Caki2 (cell line): ENCODE results near the gene IKBKE. TPM values are rescaled to one million over a fixed set of nuclear protein-coding genes. Genes with fewer than 3 reads are reported as not detected.

Source experiments
- DNase-seq: peaks from one replicate; pipeline ENCODE4 v3.0.0-alpha.2; 2015; ENCODE audit warnings: low read depth
- in situ Hi-C: cut with HindIII; loops from 2 replicates; pipeline ENCODE4 v1.10.0; 2016; ENCODE audit warnings: low sequenced_read_pairs, low pct_unique_long_range_greater_than_20kb, mixed read lengths
- total RNA-seq: library from RNA; depleted of rRNA; stranded (reverse); fragments of >200 nt; shearing (Covaris generic); gene quantifications from 2 replicates; pipeline ENCODE4 v1.2.3, GENCODE V29; 2014; ENCODE audit warnings: low replicate concordance

Gene IKBKE
- total RNA-seq, 1 experiment from 2014 or later: 21.0 TPM

DNA sequence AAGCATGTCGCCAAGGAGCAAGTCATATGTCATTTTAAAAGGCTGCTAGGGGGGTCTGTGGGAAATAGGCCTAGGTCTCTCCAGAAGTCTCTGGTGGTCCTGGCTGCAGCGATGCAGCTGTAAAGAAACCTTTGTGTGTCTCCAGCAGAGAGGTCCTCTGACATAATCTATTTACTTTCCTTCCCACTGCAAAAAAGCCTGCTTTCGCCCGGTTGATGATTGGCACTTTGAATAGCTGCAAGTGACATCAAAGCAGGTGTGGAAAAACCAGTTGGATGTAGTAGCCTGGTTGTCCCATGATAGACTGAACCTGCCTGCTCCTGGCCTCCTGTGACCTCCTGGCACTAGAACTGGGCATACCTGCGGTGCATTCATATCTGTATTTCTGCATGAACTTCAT is 50.9 kb downstream of the IKBKE start:
- in situ Hi-C loops: no loop called here
- DNase-seq: no peak

DNA sequence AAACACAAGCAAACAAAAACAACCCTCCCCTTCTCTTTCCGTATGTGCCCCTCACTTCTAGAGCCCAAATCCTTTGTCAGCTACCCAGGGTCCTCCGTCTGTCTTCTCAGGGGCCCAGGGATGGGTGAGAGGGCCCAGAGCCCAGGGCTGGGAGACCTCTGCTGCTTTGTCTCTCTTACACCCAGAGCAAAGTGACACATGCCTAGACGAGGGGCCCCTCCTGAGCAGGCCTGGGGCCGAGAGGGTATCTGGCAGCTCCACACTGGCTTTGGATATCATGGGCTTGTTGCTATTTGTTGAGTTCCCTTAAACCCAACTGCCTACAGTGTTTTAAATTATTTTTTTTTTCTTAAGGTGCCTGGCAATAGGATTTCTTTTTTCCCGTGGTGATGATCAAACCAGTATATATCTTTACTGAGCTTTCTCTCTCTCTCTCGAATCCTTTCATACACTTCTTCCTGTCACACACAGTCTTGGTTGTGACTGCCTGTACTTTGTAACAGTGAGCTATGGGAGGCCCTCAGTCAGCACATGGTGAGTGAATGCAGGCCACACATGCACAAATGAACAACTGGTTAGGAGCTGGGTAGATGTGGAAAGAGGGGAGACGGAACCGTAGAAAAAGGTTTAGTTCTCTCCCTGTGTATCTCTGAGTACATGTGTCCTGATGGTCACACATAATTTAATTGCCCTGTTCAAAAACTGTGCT is 51.6 kb downstream of the IKBKE start:
- no peak for DNase-seq
- in situ Hi-C loops: no loop called here

DNA sequence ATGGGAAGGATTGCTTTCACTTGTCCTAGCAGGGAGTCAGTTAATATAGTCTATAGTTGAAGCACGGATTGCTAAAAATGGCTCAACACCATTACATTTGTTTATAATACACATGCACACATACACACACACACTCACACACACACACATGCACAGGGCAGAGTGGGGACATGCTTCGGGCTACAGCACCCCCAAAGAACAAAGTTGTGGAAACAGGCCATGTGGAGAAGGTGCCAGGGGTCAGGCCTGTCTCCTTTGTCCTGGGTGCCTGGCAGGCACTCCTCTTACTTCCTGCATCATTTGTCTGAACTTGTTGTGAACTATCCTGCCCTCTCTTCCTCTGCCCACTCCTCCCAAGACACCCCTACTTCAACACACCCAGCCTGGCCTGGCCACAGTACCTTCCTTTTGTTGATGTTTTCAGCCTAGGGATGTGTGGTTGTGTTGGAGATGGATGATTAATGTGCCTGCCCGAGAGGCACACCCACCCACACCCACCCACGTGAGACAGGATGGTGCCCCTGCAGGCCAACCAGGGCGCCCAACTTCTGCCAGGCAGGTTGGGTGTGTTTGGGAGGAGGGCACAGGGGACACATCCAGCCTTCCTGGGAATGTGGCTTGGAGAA is 54.6 kb downstream of the IKBKE start:
- no peak for DNase-seq
- in situ Hi-C loops: no loop called here

DNA sequence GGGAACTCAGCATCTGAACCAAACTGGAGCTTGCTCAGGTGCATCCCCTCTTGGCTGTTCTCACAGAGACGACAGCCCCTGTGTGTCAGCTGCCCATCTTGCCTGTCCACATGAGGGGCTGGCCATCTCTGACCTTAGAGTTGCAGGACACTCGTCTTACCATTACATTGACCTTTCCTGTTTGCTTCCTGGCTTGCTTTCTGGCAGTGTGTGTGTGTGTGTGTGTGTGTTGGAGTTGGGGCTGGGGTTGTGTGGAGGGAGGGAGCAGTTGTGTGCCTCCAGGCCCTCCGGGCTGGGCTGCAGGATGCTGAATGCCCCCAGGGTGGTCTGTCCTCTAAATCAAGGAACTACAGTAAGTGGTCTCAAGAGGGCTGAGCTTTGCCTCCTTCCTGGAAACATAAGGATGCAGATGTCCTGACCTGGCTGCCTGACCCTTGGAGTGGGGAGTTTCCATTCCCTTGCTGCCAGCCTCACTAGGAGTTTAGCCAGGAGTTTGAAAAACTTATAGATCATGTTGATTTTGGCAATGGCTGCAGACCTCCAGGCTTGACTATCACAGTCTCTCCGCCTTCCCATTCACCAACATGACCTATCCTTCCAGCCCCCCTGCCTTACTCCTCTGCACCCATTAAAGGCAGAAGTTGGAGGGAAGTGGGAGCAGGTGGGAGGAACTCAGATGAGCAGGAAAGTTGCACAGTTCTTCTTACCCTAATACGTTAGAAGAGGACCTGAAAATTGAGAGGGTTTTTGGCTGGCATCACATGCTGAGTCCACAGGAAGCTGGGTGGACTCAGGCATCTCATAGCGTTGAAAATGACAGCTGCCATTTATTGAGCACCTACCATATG is 56.0 kb downstream of the IKBKE start:
- in situ Hi-C loops: no loop called here
- DNase-seq: no peak

DNA sequence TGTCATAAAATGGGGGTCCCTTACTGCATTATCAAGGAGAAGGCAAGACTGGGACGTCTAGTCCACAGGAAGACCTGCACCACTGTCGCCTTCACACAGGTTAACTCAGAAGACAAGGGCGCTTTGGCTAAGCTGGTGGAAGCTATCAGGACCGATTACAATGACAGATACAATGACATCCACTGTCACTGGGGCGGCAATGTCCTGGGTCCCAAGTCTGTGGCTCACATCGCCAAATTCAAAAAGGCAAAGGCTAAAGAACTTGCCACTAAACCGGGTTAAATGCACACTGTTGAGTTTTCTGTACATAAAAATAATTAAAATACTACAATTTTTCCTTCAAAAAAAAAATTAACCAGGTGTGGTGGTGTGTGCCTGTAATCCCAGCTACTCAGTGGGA is 59.1 kb downstream of the IKBKE start:
- DNase-seq: no peak
- in situ Hi-C loops: no loop called here

DNA sequence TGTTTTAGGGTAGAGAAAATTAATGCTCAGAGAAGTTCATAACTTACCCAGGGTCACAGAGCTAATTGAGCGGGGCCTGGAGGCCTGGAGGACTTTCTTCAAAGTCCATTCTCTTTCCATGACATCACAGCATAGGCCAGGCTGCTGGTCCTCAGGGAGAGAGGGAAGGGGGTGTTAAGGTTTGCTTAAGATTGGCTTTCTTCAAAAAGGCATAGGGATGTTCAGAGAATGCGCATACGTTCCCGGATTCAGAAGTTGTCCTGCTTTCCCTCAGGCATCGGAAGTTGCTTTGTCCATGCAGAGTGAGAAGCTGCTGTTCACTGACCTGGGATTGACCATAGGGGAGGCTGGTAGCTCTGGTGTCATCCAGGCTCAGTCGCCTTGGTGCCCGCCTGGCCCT is 62.1 kb downstream of the IKBKE start:
- no peak for DNase-seq
- in situ Hi-C loops: no loop called here

DNA sequence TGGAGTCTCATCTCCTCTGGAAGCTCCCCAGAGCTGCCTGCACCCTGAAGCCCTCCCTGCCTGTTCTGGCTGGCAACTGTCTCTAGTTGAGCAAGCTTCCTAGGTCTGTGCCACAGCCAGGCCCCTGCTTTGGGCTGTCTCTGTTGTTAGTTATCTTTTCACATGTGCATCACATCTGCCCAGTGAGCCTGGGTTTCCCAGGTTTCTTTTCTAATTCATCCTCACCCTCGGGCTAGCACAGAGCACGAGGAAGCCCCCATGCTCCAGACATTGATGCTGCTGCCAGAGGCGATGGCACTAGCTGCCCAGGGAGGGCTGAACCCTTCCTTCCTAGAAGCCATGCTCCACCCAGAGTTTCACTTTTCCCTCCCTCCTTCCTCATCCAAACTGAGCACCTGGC is 64.3 kb downstream of the IKBKE start:
- no peak for DNase-seq
- in situ Hi-C loops: no loop called here

DNA sequence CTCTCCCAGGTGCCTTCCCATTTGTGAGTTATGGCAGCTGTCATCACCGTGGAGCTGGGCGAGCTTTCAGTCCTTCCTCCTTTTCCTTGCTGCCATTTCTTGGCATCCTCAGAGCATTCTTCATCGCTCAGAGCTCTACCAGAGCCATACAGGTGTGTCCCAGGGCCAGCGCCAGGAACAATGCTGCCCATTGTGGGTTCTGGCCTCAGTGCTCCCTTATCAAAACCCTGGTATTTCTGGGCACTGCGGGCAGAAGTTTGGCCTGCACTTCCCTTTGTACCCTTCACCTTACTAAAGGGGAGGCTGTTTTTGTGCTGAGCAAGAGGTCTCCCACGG is 65.5 kb downstream of the IKBKE start:
- no peak for DNase-seq
- in situ Hi-C loops: no loop called here

DNA sequence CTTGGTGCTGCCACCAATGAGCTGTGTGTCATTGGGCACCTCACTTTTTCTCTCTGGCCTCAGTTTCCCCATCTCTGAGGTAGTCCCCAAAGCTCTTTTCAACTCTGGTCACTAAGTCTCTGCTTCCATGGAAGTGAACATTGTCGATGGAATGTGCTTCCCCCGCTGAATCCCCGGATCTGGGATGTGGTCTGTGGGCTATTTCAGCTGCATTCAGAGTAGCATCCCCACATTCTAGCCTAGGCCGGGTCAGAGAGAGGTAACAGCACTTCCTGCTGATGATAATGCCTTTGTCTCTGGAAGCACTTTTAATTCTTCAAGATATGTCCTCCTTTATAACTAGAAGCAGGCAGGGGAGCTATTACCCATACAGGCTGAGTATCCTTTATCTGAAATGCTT is 66.9 kb downstream of the IKBKE start:
- DNase-seq: no peak
- in situ Hi-C loops: no loop called here

DNA sequence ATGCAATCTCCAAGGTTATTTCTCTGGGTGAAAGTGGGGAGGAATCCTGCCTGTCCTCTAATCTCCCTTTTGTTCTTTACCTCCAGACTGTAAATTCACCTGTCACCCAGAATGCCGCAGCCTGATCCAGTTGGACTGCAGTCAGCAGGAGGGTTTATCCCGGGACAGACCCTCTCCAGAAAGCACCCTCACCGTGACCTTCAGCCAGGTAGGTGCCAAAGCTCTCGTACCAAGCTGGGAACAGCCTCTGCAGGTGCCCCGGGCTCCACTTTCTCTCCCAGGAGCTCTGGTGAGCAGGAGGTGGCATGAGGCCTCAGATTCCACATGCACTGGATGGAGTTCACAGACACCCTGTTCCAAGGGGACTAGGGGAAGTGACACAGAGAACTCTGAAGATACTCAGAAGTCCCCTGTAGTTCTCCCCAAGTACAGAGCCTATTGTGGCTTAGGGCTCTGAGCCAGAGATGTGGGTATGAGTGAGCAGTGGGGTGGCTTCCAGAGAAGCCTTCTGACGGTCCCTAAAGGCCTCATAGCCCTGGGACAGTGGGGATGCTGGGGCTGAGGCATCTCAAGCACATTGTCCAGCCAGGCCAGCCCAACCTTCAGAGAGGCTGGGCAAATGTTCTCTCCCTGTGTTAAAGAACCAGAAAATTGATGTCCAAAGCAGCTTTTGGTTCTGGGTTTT is 68.0 kb downstream of the IKBKE start:
- no peak for DNase-seq
- in situ Hi-C loops: no loop called here

DNA sequence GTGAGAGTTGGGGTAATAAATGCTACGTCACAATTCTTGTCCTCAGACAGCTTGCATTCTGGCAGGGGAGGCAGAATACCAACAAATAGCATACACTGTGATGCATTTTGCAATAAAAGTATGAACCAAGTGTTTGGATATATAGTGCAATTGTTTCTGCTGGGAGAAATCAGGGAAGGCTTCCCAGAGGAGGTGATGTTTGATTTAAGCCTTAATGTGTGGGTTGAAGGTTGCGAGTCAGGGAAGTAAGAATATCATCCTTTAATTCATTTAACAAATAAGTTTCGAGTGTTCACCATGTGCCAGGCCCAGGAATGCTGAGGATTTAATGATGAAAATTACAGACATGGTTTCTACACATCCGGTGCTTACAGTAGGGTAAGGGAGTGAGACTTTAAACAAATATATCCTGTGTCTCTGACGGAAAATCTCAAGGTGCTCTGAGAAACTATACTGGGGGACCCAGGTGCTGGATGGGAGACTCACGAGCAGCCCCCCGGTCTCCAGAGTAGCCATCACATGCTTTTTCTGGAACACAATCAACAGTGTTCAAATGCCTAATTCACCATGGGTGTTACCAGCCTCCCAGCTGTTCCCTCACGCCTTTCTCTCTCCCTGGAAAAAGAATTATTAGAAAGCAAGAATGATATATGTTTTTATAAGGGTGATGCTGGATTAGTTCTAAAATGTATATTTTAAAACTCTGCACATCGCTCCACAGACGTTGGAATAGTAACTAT is 68.8 kb downstream of the IKBKE start:
- in situ Hi-C loops: no loop called here
- no peak for DNase-seq

DNA sequence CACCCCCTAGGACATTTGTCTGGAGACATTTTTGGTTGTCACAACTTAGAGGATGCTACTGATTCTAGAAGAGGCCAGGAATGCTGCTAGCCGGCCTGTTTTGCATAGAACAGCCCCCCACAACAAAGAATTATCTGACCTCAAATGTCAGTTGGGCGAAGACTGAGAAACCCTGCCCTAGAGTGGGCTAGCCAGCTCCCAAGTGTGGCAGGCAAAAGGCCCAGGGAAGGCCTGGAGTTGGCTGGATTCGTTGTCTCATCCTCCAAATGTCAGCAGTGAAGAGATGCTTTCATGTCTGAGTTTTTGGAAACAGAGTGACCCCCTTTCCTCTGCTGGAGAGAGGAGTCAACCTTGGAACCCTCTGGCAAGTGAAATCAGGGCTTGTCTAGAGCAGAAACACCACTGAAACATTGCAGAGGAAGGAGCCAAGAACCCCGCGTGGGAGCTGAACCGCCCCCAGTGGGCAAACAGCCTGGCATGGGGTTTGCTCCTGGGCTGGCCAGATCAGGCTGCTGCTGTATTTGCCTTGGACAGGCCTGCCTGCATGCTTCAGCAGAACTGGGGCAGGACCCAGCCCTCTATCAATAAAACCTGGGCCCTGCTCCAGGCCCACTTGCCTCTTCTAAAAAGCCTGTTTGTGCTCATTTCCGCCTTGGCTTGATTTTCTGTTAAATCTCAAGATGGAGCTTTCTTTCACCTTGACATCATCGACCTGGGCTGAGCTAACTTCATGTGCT is 69.9 kb downstream of the IKBKE start:
- in situ Hi-C loops: no loop called here
- no peak for DNase-seq

DNA sequence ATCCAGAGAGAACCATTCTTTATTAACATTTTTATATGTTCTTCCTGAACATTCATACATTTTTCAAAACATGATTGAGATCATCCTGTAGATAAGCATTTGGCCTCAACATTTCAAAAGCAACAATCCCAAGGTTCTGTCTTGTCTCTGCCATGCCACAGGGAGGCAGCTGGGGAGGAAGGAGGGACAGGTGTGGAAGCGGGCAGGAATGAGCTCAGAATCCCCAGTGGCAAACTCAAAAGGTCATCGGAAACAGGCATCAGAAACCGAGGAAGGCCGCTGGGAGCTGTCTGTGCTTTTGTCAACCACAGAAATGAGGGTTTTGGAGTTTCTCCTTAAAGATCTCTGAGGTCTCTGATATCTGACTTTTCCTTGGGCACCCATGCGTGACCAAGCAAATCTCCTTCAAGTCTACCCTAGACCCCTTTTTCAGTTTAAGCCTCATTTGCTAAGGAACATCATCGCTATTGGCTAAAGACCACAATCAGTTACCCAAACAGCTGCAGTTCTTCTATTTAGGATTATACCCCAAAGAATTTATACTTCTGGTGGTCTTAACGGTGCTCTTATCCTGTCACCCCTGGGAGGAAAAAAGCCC is 71.1 kb downstream of the IKBKE start:
- DNase-seq: no peak
- in situ Hi-C loops: no loop called here

DNA sequence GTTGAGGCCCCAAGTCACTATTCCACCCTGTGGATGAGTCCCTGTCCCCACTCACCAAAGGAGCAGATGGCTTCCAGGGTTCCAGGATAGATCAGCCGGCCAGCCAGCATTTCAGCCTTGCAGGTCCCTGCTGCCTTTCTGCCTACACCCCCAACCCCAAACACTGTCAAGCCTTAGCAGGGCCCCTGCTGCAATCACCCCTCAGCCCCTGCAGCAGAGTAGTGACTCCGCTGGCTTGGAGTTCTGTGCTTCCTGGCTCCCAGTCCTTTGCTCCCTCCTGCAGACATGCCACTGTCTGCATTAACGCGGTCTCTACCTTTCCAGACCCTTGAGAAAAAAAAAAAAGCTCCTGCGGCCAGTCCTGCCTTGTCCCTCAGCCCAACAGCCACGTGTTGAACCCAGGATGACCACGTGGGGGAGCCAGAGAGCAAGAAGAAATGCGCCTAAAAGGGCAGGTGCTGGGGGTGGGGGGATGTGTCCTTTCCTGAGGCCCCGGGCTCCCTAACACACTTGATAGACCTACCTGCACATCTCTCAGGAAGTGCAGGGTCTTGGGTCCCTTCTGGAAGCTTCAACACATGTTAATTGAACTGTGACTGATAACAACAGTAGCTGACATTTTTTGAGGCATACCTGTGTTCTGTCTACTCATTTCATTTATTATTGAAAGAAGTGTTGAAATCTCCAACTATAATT is 74.4 kb downstream of the IKBKE start:
- in situ Hi-C loops: no loop called here
- DNase-seq: peak; percentile 48

DNA sequence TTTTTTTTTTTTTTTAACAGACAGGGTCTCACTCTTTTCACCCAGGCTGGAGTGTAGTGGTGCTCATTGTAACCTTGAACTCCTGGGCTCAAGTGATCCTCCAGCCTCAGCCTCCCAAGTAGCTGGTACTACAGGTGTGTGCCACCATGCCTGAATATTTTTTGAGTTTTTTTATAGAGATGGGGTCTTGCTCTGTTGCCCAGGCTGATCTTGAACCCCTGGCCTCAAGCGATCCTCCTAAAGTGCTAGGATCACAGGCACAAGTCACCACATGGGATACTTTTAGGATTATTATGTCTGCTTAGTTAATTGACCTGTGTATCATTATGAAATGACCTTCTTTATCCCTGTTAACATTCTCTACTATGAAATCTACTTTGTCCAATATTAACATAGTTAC is 75.1 kb downstream of the IKBKE start:
- DNase-seq: no peak
- in situ Hi-C loops: no loop called here
